ENCODE results near the gene TLK1. TPM values are rescaled to one million over a fixed set of nuclear protein-coding genes. Genes with fewer than 3 reads are reported as not detected.

The TLK1 gene
- total RNA-seq, 1 experiment from 2014 or later, result 101 TPM

DNA sequence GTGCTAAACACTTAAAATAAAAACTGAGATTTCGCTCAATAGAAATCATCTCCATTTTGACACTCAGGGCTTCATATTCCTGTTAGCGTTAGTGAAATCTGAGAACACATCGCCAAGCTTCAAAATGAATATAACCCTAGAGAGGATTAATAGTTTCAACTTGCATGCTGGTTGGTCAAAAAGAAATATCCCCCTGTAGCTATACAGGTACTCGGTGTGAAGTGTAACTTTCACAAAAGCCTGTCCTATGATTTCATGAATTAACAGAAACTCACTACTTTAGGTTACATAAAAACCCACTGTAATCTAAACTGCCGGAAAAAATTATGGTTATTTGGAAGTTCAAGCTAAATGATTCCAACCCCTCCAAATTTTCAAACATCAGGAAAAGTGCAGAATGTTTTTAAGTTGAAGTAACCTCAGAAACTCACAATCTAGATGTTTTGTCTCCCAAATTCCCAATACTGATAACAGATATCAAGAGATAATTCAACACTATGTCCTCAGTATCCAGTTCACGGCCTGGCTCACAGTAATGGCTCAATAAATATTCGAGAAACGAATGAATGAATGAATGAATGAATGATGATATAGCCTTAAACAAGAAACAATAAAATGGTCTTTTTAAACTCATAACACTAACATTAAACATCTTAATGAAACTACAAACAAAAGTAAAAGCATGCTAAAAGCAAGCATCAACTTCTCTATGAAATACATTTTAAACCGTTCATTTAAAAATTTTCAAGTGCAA lies 2.5 kb downstream of the TLK1 start:
- no peak for TF ChIP-seq EZH2 (IDR thresholded peaks at IDR 0.05; ENCODE audit: low read depth)
- TF ChIP-seq, protein P1, sequence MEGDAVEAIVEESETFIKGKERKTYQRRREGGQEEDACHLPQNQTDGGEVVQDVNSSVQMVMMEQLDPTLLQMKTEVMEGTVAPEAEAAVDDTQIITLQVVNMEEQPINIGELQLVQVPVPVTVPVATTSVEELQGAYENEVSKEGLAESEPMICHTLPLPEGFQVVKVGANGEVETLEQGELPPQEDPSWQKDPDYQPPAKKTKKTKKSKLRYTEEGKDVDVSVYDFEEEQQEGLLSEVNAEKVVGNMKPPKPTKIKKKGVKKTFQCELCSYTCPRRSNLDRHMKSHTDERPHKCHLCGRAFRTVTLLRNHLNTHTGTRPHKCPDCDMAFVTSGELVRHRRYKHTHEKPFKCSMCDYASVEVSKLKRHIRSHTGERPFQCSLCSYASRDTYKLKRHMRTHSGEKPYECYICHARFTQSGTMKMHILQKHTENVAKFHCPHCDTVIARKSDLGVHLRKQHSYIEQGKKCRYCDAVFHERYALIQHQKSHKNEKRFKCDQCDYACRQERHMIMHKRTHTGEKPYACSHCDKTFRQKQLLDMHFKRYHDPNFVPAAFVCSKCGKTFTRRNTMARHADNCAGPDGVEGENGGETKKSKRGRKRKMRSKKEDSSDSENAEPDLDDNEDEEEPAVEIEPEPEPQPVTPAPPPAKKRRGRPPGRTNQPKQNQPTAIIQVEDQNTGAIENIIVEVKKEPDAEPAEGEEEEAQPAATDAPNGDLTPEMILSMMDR (conservative IDR thresholded peaks at IDR 0.05), result no peak
- Histone ChIP-seq H3F3A (ENCODE audit: insufficient read depth, low read depth) (peaks cover 28% of the 10 kb centered on the region), H3K9me2 (ENCODE audit: insufficient read depth) (no peaks in the 10 kb centered on the region), H3K27me3 (ENCODE audit: insufficient read depth, low read depth) (no peaks in the 10 kb centered on the region), H3K4me2 (peak overlapping the region; percentile 91), H4K20me1 (ENCODE audit: insufficient read depth) (peaks cover 55% of the 10 kb centered on the region), H3K9me3 (ENCODE audit: insufficient read depth, low read depth) (no peaks in the 10 kb centered on the region), H3K4me1 (replicated peaks; ENCODE audit: insufficient read depth) (peaks cover 65% of the 10 kb centered on the region), H2AFZ (no peak overlapping the region), H3K36me3 (ENCODE audit: low read depth) (peaks cover 3% of the 10 kb centered on the region; the same call in 1 of the 2 replicates), H3K27ac (peak overlapping the region; percentile 93; the same call in 1 of the 2 replicates), H3K4me3 (peak overlapping the region; percentile 93), H3K79me2 (ENCODE audit: low read depth) (peaks cover 79% of the 10 kb centered on the region)
- no TSS peak for BruUV-seq (replicated peaks)
- DNase-seq, result no peak
- CTCF ChIA-PET, result no interaction called here
- POLR2A ChIA-PET (ENCODE audit: unreplicated experiment), result interaction anchor here (0.5 to 0.8 kb wide), 2 partner anchors 17 to 190 kb away, joined by 3 to 4 read pairs; no protein-coding TSS in a partner anchor
- intact Hi-C loops (cut with micrococcal nuclease; ENCODE audit: unreplicated experiment), result loop anchor here (5.0 kb wide), 1 partner anchor 189 kb away; no protein-coding TSS in a partner anchor

GRCh38 chr2:171157109-171157500 lies 3.6 kb downstream of the TLK1 start:
- Histone ChIP-seq H3K9me3 (ENCODE audit: insufficient read depth, low read depth) (no peaks in the 10 kb centered on the region), H3F3A (ENCODE audit: insufficient read depth, low read depth) (peaks cover 25% of the 10 kb centered on the region), H3K4me2 (peak overlapping the region; percentile 91), H4K20me1 (ENCODE audit: insufficient read depth) (peaks cover 66% of the 10 kb centered on the region), H3K27me3 (ENCODE audit: insufficient read depth, low read depth) (no peaks in the 10 kb centered on the region), H3K36me3 (ENCODE audit: low read depth) (peaks cover 3% of the 10 kb centered on the region; the same call in 1 of the 2 replicates), H3K4me1 (replicated peaks; ENCODE audit: insufficient read depth) (peaks cover 55% of the 10 kb centered on the region), H3K4me3 (peak overlapping the region; percentile 93; the same call in 1 of the 2 replicates), H3K79me2 (ENCODE audit: low read depth) (peaks cover 82% of the 10 kb centered on the region), H3K9me2 (ENCODE audit: insufficient read depth) (no peaks in the 10 kb centered on the region), H3K27ac (no peak overlapping the region), H2AFZ (no peak overlapping the region)
- DNase-seq, result no peak
- intact Hi-C loops (cut with micrococcal nuclease; ENCODE audit: unreplicated experiment), result loop anchor here (5.0 kb wide), 1 partner anchor 190 kb away; no protein-coding TSS in a partner anchor
- TF ChIP-seq, protein P1 (conservative IDR thresholded peaks at IDR 0.05), result no peak
- TF ChIP-seq EZH2 (IDR thresholded peaks at IDR 0.05; ENCODE audit: low read depth), result no peak
- POLR2A ChIA-PET (ENCODE audit: unreplicated experiment), result interaction anchor here (0.8 kb wide), 1 partner anchor 172 kb away, joined by 4 read pairs; no protein-coding TSS in a partner anchor
- CTCF ChIA-PET, result no interaction called here
- BruUV-seq (replicated peaks), result no TSS peak

- H3K27me3 ChIP-seq (ENCODE audit: insufficient read depth, low read depth), result no peaks in the 10 kb centered on the region
- no peak overlapping the region for H2AFZ ChIP-seq
- peaks cover 3% of the 10 kb centered on the region; the same call in 1 of the 2 replicates for H3K36me3 ChIP-seq (ENCODE audit: low read depth)
- no peak for DNase-seq
- H3K4me3 ChIP-seq, result no peak overlapping the region
- no peaks in the 10 kb centered on the region for H3K9me3 ChIP-seq (ENCODE audit: insufficient read depth, low read depth)
- H4K20me1 ChIP-seq (ENCODE audit: insufficient read depth), result peaks cover 94% of the 10 kb centered on the region
- peaks cover 49% of the 10 kb centered on the region for H3K4me1 ChIP-seq (replicated peaks; ENCODE audit: insufficient read depth)
- peak overlapping the region; percentile 42 for H3K4me2 ChIP-seq
- peaks cover 18% of the 10 kb centered on the region for H3F3A ChIP-seq (ENCODE audit: insufficient read depth, low read depth)
- ChIA-PET POLR2A (ENCODE audit: unreplicated experiment) (interaction anchor here (0.5 to 0.6 kb wide), 2 partner anchors 143 to 264 kb away, joined by 4 to 8 read pairs; no protein-coding TSS in a partner anchor), CTCF (interaction anchor here (0.6 to 0.7 kb wide), 3 partner anchors 261 to 360 kb away, joined by 3 to 5 read pairs (median 4); no protein-coding TSS in a partner anchor)
- no peak for TF ChIP-seq EZH2 (IDR thresholded peaks at IDR 0.05; ENCODE audit: low read depth)
- TF ChIP-seq, protein P1 (conservative IDR thresholded peaks at IDR 0.05), result no peak
- peak overlapping the region; percentile 2; the same call in 1 of the 2 replicates for H3K27ac ChIP-seq
- intact Hi-C loops (cut with micrococcal nuclease; ENCODE audit: unreplicated experiment), result no loop called here
- no peaks in the 10 kb centered on the region for H3K9me2 ChIP-seq (ENCODE audit: insufficient read depth)
- H3K79me2 ChIP-seq (ENCODE audit: low read depth), result peaks cover 100% of the 10 kb centered on the region
- no TSS peak for BruUV-seq (replicated peaks)
Observed at GRCh38 chr2:171154348-171154747, 6.3 kb downstream of the TLK1 start.

All from PC-9 (cell line).